ENCODE results near the gene NFATC2.
A peak's percentile ranks its signal among the peaks of the same experiment; 100 is the strongest.

The NFATC2 gene

GRCh38 chr20:51536116-51537069 is 6.1 kb downstream of the NFATC2 start:
- no peak for TF ChIP-seq KLF1 (tag by site-specific recombination; IDR thresholded peaks at IDR 0.05)
- no peak for TF ChIP-seq ZNF121 (tag by site-specific recombination; IDR thresholded peaks at IDR 0.05)
- no peak for TF ChIP-seq SCRT2 (tag by site-specific recombination; IDR thresholded peaks at IDR 0.05)
- no peak for TF ChIP-seq ZNF449 (tag by site-specific recombination; IDR thresholded peaks at IDR 0.05)
- TF ChIP-seq ZNF76 (tag by site-specific recombination; IDR thresholded peaks at IDR 0.05; ENCODE audit: borderline replicate concordance, low read depth), result no peak
- TF ChIP-seq RBAK (tag by site-specific recombination; IDR thresholded peaks at IDR 0.05), result no peak
- no peak for TF ChIP-seq ZNF280C (tag by site-specific recombination; IDR thresholded peaks at IDR 0.05)
- no peak for TF ChIP-seq ZNF394 (tag by site-specific recombination; IDR thresholded peaks at IDR 0.05; ENCODE audit: borderline replicate concordance)
- TF ChIP-seq ZNF302 (tag by site-specific recombination; IDR thresholded peaks at IDR 0.05; ENCODE audit: low read depth), result no peak
- no peak for TF ChIP-seq ZNF174 (tag by site-specific recombination; IDR thresholded peaks at IDR 0.05)
- no peak for TF ChIP-seq SP3 (tag by site-specific recombination; IDR thresholded peaks at IDR 0.05)
- no peak for TF ChIP-seq ZNF37A (tag by site-specific recombination; IDR thresholded peaks at IDR 0.05)
- no peak for TF ChIP-seq EGR2 (tag by site-specific recombination; IDR thresholded peaks at IDR 0.05; ENCODE audit: low read depth)
- TF ChIP-seq PATZ1 (tag by site-specific recombination; IDR thresholded peaks at IDR 0.05), result no peak
- no peak for TF ChIP-seq ZNF114 (tag by site-specific recombination; IDR thresholded peaks at IDR 0.05)
- no peaks in the 10 kb centered on the region for H3K36me3 ChIP-seq (ENCODE audit: control insufficient read depth in 2 of 2, insufficient read depth in 1 of 2, low read length in 2 of 2)
- H3K27ac ChIP-seq (ENCODE audit: extremely low read depth, low read depth, low read length), result no peak overlapping the region
- H3K4me3 ChIP-seq (ENCODE audit: low read depth, low read length), result no peak overlapping the region
- POLR2A ChIA-PET, result no interaction called here
- no peaks in the 10 kb centered on the region for H3K9me3 ChIP-seq (ENCODE audit: control insufficient read depth, insufficient read depth, low read depth, low read length)
- H3K4me1 ChIP-seq (ENCODE audit: control insufficient read depth, insufficient read depth, low read length), result peaks cover 7% of the 10 kb centered on the region
- CTCF ChIA-PET, result interaction anchor here (0.8 kb wide), 1 partner anchor 14 kb away, joined by 3 read pairs; no protein-coding TSS in a partner anchor

- Histone ChIP-seq H3K36me3 (ENCODE audit: control insufficient read depth in 2 of 2, insufficient read depth in 1 of 2, low read length in 2 of 2) (no peaks in the 10 kb centered on the region), H3K4me1 (ENCODE audit: control insufficient read depth, insufficient read depth, low read length) (peaks cover 4% of the 10 kb centered on the region), H3K9me3 (ENCODE audit: control insufficient read depth, insufficient read depth, low read depth, low read length) (no peaks in the 10 kb centered on the region), H3K4me3 (ENCODE audit: low read depth, low read length) (no peak overlapping the region), H3K27ac (ENCODE audit: extremely low read depth, low read depth, low read length) (no peak overlapping the region)
- POLR2A ChIA-PET, result no interaction called here
- CTCF ChIA-PET, result interaction anchor here (0.8 kb wide), 1 partner anchor 15 kb away, joined by 3 read pairs; no protein-coding TSS in a partner anchor
- no peak for TF ChIP-seq ZNF707 (tag by site-specific recombination; IDR thresholded peaks at IDR 0.05)
- no peak for TF ChIP-seq ZNF416 (tag by site-specific recombination; IDR thresholded peaks at IDR 0.05)
- no peak for TF ChIP-seq ZNF555 (tag by site-specific recombination; conservative IDR thresholded peaks at IDR 0.05)
- peak; percentile 77 for TF ChIP-seq FEZF1 (tag by site-specific recombination; IDR thresholded peaks at IDR 0.05)
- no peak for TF ChIP-seq ZNF175 (tag by site-specific recombination; IDR thresholded peaks at IDR 0.05)
- TF ChIP-seq ZNF600 (tag by site-specific recombination; IDR thresholded peaks at IDR 0.05), result no peak
- no peak for TF ChIP-seq ZNF518A (tag by site-specific recombination; conservative IDR thresholded peaks at IDR 0.05; ENCODE audit: low read depth)
These were observed 6.8 kb downstream of the NFATC2 start for GRCh38 chr20:51535674-51536073.

Measured in HEK293 (cell line).